Common myeloid progenitor, CD34-positive (primary cell): ENCODE data around the gene MAN1A1.
A peak's percentile ranks its signal among the peaks of the same experiment; 100 is the strongest.

Experiments used
- CTCF ChIA-PET: fragments of 350-600 bp; sonication (Branson Sonifier 250); formaldehyde crosslinking; loops from one replicate; lab custom pipeline; 2021; ENCODE audit warnings: antibody characterized with exemption; lab: Charles Lee
- POLR2A ChIA-PET: fragments of 350-600 bp; sonication (Branson Sonifier 250); formaldehyde crosslinking; loops from one replicate; lab custom pipeline; 2021; ENCODE audit warnings: antibody characterized with exemption; lab: Charles Lee
- DNase-seq, 3 donors: peaks; one replicate each; pipeline versions ENCODE4 v3.0.0 to v3.0.0-alpha.2; 2013
- H3K27ac ChIP-seq, 2 experiments: 1 replicate in 1 of 2; 2 replicates in 1 of 2; pipeline ENCODE4 v1.7.0; 2013; ENCODE audit warnings: inconsistent platforms in 2 of 2, low read length in 2 of 2, mild to moderate bottlenecking in 2 of 2, low read depth in 1 of 2, moderate library complexity in 1 of 2; ENCODE audit not compliant: severe bottlenecking in 2 of 2, insufficient read depth in 1 of 2, poor library complexity in 1 of 2
- H3K27me3 ChIP-seq, 5 experiments: replicated peaks in 2 of 5; 1 replicate in 3 of 5; 2 replicates in 2 of 5; pipeline versions ENCODE4 v1.6.1 to v1.7.0; 2013; ENCODE audit warnings: low read length in 4 of 5, mild to moderate bottlenecking in 2 of 5, moderate library complexity in 2 of 5, inconsistent platforms in 1 of 5; ENCODE audit not compliant: insufficient read depth in 5 of 5, control insufficient read depth in 4 of 5
- H3K36me3 ChIP-seq, 4 experiments: 1 replicate in 2 of 4; 2 replicates in 2 of 4; pipeline versions ENCODE4 v1.6.1 to v1.7.0; 2013; ENCODE audit warnings: low read length in 3 of 4, control low read depth in 1 of 4, mild to moderate bottlenecking in 1 of 4; ENCODE audit not compliant: control insufficient read depth in 4 of 4, insufficient read depth in 4 of 4
- H3K4me1 ChIP-seq, 4 experiments: 1 replicate in 3 of 4; 2 replicates in 1 of 4; pipeline versions ENCODE4 v1.6.1 to v1.7.1; 2013; ENCODE audit warnings: low read length in 3 of 4, mild to moderate bottlenecking in 3 of 4, control low read depth in 1 of 4, inconsistent platforms in 1 of 4, moderate library complexity in 1 of 4; ENCODE audit not compliant: control insufficient read depth in 4 of 4, insufficient read depth in 4 of 4; ENCODE audit errors: control extremely low read depth in 1 of 4
- H3K4me3 ChIP-seq, 7 experiments: 1 replicate in 4 of 7; 2 replicates in 3 of 7; pipeline versions ENCODE4 v1.5.1 to v1.7.0; 2013; ENCODE audit warnings: mild to moderate bottlenecking in 7 of 7, low read length in 6 of 7, moderate library complexity in 6 of 7, inconsistent platforms in 2 of 7, low read depth in 2 of 7, control low read depth in 1 of 7; ENCODE audit not compliant: insufficient read depth in 4 of 7, control insufficient read depth in 1 of 7; ENCODE audit errors: extremely low read depth in 1 of 7
- H3K9me3 ChIP-seq, 5 experiments: 1 replicate in 4 of 5; 2 replicates in 1 of 5; pipeline versions ENCODE4 v1.6.1 to v1.7.1; 2013; ENCODE audit warnings: low read length in 4 of 5, mild to moderate bottlenecking in 2 of 5, inconsistent platforms in 1 of 5, low read depth in 1 of 5, moderate library complexity in 1 of 5; ENCODE audit not compliant: control insufficient read depth in 4 of 5, insufficient read depth in 2 of 5; ENCODE audit errors: control extremely low read depth in 1 of 5
- WGBS: methylation state at CpG from one replicate; pipeline ENCODE4 v1.1.5; 2013; ENCODE audit not compliant: insufficient coverage; 5-methylcytosine and 5-hydroxymethylcytosine counted together

Gene MAN1A1

DNA sequence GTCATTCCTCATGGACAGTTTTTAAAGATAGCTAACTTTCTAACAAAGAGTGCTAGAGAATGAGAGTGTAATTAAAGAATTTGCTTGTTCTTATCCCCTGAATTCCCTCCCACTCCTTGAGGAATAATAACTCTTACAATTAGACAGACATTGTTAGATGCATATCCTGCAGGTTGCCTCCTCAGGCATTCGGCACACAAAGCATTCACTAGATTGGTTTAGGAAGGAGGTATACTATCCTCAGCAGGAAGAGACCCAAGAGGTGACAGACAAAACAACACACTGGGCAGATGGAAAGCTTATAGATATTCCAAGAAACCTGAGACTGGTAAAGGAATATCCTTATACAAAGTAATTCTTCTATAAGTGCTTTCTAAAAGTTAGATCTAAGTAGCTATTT lies 162.0 kb downstream of the MAN1A1 start:
- Histone ChIP-seq H3K9me3 (no peaks in the 10 kb centered on the region), H3K27me3 (no peaks in the 10 kb centered on the region), H3K27ac (peak overlapping the region in 1 of 2 experiments; percentile 1), H3K36me3 (peaks cover 25 to 96% (median 56%) of the 10 kb centered on the region in 4 experiments), H3K4me1 (no peaks in the 10 kb centered on the region), H3K4me3 (no peak overlapping the region)
- POLR2A ChIA-PET: interaction anchor here (0.5 kb wide), 1 partner anchor 10 kb away, joined by 3 read pairs; no protein-coding TSS in a partner anchor
- 0% methylated on average over 1 of the region's 1 CpG for WGBS
- CTCF ChIA-PET: no interaction called here
- DNase-seq: no peak

GRCh38 chr6:119186490-119186889 lies 163.1 kb downstream of the MAN1A1 start:
- Histone ChIP-seq H3K27me3 (no peaks in the 10 kb centered on the region), H3K27ac (no peak overlapping the region), H3K9me3 (no peaks in the 10 kb centered on the region), H3K4me3 (no peak overlapping the region), H3K36me3 (peaks cover 25 to 97% (median 58%) of the 10 kb centered on the region in 4 experiments), H3K4me1 (no peaks in the 10 kb centered on the region)
- DNase-seq: no peak
- WGBS: 98% methylated on average over 5 of the region's 5 CpGs
- CTCF ChIA-PET: interaction anchor here (0.8 to 1.3 kb wide), 3 partner anchors 9 to 39 kb away, joined by 3 read pairs; no protein-coding TSS in a partner anchor
- POLR2A ChIA-PET: no interaction called here

GRCh38 chr6:119184008-119184648 lies 165.4 kb downstream of the MAN1A1 start:
- ChIA-PET POLR2A (interaction anchor here (0.6 kb wide), 2 partner anchors 9 to 58 kb away, joined by 3 to 4 read pairs; no protein-coding TSS in a partner anchor), CTCF (interaction anchor here (1.0 to 1.3 kb wide), 3 partner anchors 8 to 37 kb away, joined by 3 to 4 read pairs (median 4); no protein-coding TSS in a partner anchor)
- WGBS: 100% methylated on average over 3 of the region's 5 CpGs

DNA sequence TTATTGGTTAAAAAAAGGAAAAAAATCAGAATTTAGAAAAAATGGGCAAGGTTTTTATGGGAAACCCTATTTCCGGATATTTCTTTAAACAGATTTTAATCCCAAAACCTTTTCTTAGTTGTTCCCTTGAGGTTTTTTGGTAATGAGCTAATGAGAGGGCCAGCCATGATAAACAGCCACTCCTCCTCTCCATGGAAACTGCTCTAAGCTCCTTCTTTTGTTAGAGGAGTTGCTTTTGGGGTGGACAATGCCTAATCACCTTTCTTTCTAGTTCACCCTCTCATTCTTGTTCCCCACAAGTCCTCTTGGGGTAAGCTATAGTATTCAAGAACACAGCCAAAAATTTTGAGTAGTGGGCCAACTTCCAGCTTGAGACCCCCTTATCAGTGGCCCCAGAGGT lies 166.1 kb downstream of the MAN1A1 start:
- Histone ChIP-seq H3K27ac (no peak overlapping the region), H3K4me1 (peaks cover 0 to 7% (median 0%) of the 10 kb centered on the region in 4 experiments), H3K36me3 (peaks cover 24 to 91% (median 50%) of the 10 kb centered on the region in 4 experiments), H3K9me3 (no peaks in the 10 kb centered on the region), H3K27me3 (no peaks in the 10 kb centered on the region), H3K4me3 (no peak overlapping the region)
- no peak for DNase-seq
- ChIA-PET POLR2A (no interaction called here), CTCF (interaction anchor here (1.0 to 1.3 kb wide), 2 partner anchors 8 kb away, joined by 3 to 4 read pairs; no protein-coding TSS in a partner anchor)
- no CpG with 5 or more reads among the region's 1 CpG for WGBS

More at GRCh38 chr6:119184008-119184648, 165.4 kb downstream of the MAN1A1 start:
- Histone ChIP-seq H3K9me3 (no peaks in the 10 kb centered on the region), H3K27me3 (no peaks in the 10 kb centered on the region), H3K36me3 (peaks cover 28 to 94% (median 50%) of the 10 kb centered on the region in 4 experiments), H3K4me3 (no peak overlapping the region), H3K27ac (no peak overlapping the region), H3K4me1 (peaks cover 0 to 7% (median 0%) of the 10 kb centered on the region in 4 experiments)
- DNase-seq: no peak

DNA sequence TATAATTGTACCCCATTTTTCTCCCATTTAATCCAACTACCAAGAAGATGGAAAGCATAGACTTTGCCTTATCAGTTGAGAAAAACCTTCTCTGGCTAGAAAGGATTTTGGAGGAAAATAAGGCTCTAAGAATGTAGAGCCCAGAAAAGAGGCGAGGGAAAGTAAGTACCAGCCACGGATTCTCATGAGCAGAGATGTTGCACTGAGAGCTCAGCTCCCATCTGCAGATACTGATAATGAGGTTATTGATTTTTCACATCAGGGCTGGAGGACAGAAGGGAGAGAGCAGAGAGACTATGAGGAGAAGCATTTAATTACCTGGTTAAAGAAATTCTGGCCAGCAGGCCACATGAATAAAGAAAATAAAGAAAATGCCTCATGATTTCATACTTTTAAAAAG lies 166.7 kb downstream of the MAN1A1 start:
- ChIA-PET POLR2A (no interaction called here), CTCF (no interaction called here)
- Histone ChIP-seq H3K27ac (no peak overlapping the region), H3K36me3 (peaks cover 24 to 88% (median 47%) of the 10 kb centered on the region in 4 experiments), H3K4me3 (no peak overlapping the region), H3K27me3 (no peaks in the 10 kb centered on the region), H3K4me1 (peaks cover 0 to 7% (median 0%) of the 10 kb centered on the region in 4 experiments), H3K9me3 (no peaks in the 10 kb centered on the region)
- DNase-seq: no peak
- WGBS: 100% methylated on average over 2 of the region's 2 CpGs

GRCh38 chr6:119182216-119182803 lies 167.3 kb downstream of the MAN1A1 start:
- no CpG with 5 or more reads among the region's 2 CpGs for WGBS
- POLR2A ChIA-PET: no interaction called here
- Histone ChIP-seq H3K36me3 (peaks cover 21 to 82% (median 45%) of the 10 kb centered on the region in 4 experiments), H3K4me1 (peaks cover 0 to 7% (median 0%) of the 10 kb centered on the region in 4 experiments), H3K27ac (no peak overlapping the region), H3K9me3 (no peaks in the 10 kb centered on the region), H3K27me3 (no peaks in the 10 kb centered on the region), H3K4me3 (no peak overlapping the region)
- CTCF ChIA-PET: interaction anchor here (0.6 kb wide), 1 partner anchor 17 kb away, joined by 3 read pairs; no protein-coding TSS in a partner anchor
- DNase-seq: no peak

DNA sequence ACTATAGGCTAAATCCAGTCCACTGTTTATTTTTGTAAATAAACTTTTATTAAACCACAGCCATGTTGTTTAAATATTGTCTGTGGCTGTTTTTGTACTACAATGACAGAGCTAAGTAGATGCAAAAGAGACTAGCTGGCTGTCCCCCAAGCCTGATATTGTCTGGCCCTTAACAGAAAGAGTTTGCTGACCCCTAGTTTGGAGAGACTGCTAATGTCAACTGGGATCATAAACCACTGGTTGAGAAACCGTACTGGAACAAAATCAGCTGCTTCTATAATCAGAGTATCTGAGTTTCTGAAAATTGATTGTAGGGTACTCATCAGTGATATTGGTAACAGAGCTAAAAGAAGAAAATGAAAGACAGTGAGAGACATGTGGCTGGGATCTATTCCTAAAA lies 168.5 kb downstream of the MAN1A1 start:
- Histone ChIP-seq H3K27me3 (no peaks in the 10 kb centered on the region), H3K4me1 (peaks cover 0 to 7% (median 0%) of the 10 kb centered on the region in 4 experiments), H3K9me3 (no peaks in the 10 kb centered on the region), H3K36me3 (peaks cover 16 to 69% (median 41%) of the 10 kb centered on the region in 4 experiments), H3K27ac (no peak overlapping the region), H3K4me3 (no peak overlapping the region)
- 89% methylated on average over 1 of the region's 1 CpG for WGBS
- CTCF ChIA-PET: no interaction called here
- POLR2A ChIA-PET: no interaction called here
- no peak for DNase-seq
